ENCODE results near the gene ZNF84.

ZNF84 gene

DNA sequence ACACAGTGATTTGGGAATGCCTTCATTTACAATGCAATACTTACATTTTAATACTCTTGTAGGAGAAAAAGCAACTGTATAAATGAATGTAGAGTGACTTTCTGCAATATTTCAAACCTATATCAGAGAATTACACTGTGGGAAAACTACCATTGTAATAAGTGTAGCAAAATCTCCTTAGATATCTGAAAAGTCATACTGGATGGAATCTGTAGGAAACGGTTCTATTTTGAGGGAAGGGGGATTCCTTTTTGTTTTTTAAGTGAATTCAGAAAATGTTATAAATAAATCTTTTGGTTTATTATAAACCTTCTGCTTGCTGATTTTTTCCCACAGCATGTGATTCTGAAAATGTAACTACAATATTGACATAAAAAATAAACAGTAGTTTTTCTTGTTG is 69.8 kb downstream of the ZNF84 start:
- no peak for TF ChIP-seq FOXK2 (IDR thresholded peaks at IDR 0.05)
- TF ChIP-seq SP1 (IDR thresholded peaks at IDR 0.05) = no peak
- DNase-seq (ENCODE audit: extremely low spot score) = no peak
- ChIA-PET POLR2A (no interaction called here), CTCF (no interaction called here)

DNA sequence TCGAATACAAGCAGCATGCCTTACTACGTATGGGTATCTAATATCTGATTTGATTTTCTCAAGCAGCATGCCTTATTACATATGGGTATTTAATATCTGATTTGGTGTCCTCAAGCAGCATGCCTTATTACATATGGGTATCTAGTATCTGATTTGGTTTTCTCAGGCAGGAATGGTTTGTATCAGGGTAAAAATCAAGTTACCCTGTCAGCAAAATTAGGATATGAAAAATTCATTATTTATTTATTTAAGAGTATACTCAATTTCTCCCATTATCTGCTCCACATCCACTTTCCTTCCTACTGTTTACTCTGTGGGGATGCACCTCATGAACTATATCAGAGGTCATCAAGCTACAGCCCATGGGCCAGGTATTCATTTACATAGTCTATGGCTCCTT is 70.8 kb downstream of the ZNF84 start:
- CTCF ChIA-PET = no interaction called here
- no peak for DNase-seq (ENCODE audit: extremely low spot score)
- TF ChIP-seq TARDBP (IDR thresholded peaks at IDR 0.05) (no peak), FOXA1 (IDR thresholded peaks at IDR 0.05) (no peak)
- POLR2A ChIA-PET = no interaction called here

Data from HEK293T (cell line).